Fibroblast of peridontal ligament (primary cell): ENCODE data around the gene RAB30.
A peak's percentile ranks its signal among the peaks of the same experiment; 100 is the strongest.

Experiments
- DNase-seq: peaks from one replicate; pipeline ENCODE4 v3.0.0-alpha.2; 2010; ENCODE audit errors: extremely low read depth

RAB30 gene

GRCh38 chr11:83039566-83039965 lies 32.1 kb downstream of the RAB30 start:
- no peak for DNase-seq

- DNase-seq: peak; percentile 38
Measured at GRCh38 chr11:83037877-83038276, 33.8 kb downstream of the RAB30 start.

- no peak for DNase-seq
Measured at GRCh38 chr11:83036701-83037100, 35.0 kb downstream of the RAB30 start.

GRCh38 chr11:83035070-83035854 lies 36.4 kb downstream of the RAB30 start:
- DNase-seq: peak; percentile 72

- no peak for DNase-seq
Measured at GRCh38 chr11:83034673-83035014, 37.1 kb downstream of the RAB30 start.

- peak; percentile 99 for DNase-seq
Measured at GRCh38 chr11:83033972-83034672, 37.6 kb downstream of the RAB30 start.

- peak; percentile 28 for DNase-seq
Measured at GRCh38 chr11:83033371-83033770, 38.3 kb downstream of the RAB30 start.

GRCh38 chr11:83031127-83031526 lies 40.6 kb downstream of the RAB30 start:
- no peak for DNase-seq

GRCh38 chr11:83027794-83028193 lies 43.9 kb downstream of the RAB30 start:
- DNase-seq: no peak

- no peak for DNase-seq
Measured at GRCh38 chr11:83027289-83027688, 44.4 kb downstream of the RAB30 start.

- no peak for DNase-seq
Measured at GRCh38 chr11:83026229-83026628, 45.5 kb downstream of the RAB30 start.

GRCh38 chr11:83025267-83025704 lies 46.4 kb downstream of the RAB30 start:
- no peak for DNase-seq

GRCh38 chr11:83024270-83024854 lies 47.3 kb downstream of the RAB30 start:
- DNase-seq: no peak

- no peak for DNase-seq
Measured at GRCh38 chr11:83023410-83023809, 48.3 kb downstream of the RAB30 start.

GRCh38 chr11:83021780-83022125 lies 49.9 kb downstream of the RAB30 start:
- DNase-seq: no peak

GRCh38 chr11:83020942-83021779 lies 50.5 kb downstream of the RAB30 start:
- no peak for DNase-seq

GRCh38 chr11:83019888-83020579 lies 51.7 kb downstream of the RAB30 start:
- no peak for DNase-seq

- DNase-seq: no peak
Measured at GRCh38 chr11:83014951-83015350, 56.7 kb downstream of the RAB30 start.

GRCh38 chr11:83012168-83013067 lies 59.3 kb downstream of the RAB30 start:
- no peak for DNase-seq
